Right atrium auricular region (tissue), 2 donors: ENCODE results near the gene MYO9B. TPM values are rescaled to one million over a fixed set of nuclear protein-coding genes. Genes with fewer than 3 reads are reported as not detected.

Experiments
- DNase-seq: peaks from one replicate; pipeline ENCODE4 v3.0.0-alpha.2; 2019; ENCODE audit warnings: low spot score
- H3K27ac ChIP-seq, 2 donors: fragments of 200-600 bp; sonication (generic); 1 replicate in 1 of 2; 2 replicates in 1 of 2; pipeline ENCODE4 v1.5.1; 2016 to 2019
- H3K27me3 ChIP-seq, 2 donors: fragments of 200-600 bp; sonication (generic); one replicate each; pipeline versions ENCODE4 v1.5.1 to v1.6.0; 2017 to 2019
- H3K36me3 ChIP-seq: fragments of 200-600 bp; sonication (generic); one replicate; pipeline ENCODE4 v1.5.1; 2016
- H3K4me1 ChIP-seq, 2 donors: fragments of 200-600 bp; sonication (generic); one replicate each; pipeline versions ENCODE4 v1.5.1 to v1.6.0; 2017 to 2019
- H3K4me3 ChIP-seq, 2 donors: fragments of 200-600 bp; sonication (generic); 1 replicate in 1 of 2; 2 replicates in 1 of 2; pipeline ENCODE4 v1.5.1; 2017 to 2019; ENCODE audit warnings: mild to moderate bottlenecking in 1 of 2, moderate library complexity in 1 of 2
- H3K9me3 ChIP-seq, 2 donors: fragments of 200-600 bp; sonication (generic); one replicate each; pipeline ENCODE4 v1.5.1; 2019
- CTCF ChIP-seq, 2 donors: fragments of 200-600 bp; sonication (generic); IDR thresholded peaks; one replicate each; pipeline ENCODE4 v1.5.1; 2019; ENCODE audit warnings: antibody characterized with exemption in 2 of 2
- total RNA-seq, 2 donors: library from RNA; depleted of rRNA; stranded (reverse); fragments of >200 nt; gene quantifications; one replicate each; pipeline ENCODE4 v1.1.0, GENCODE V29; 2016

MYO9B gene
- total RNA-seq, 2 donors from 2014 or later = 25.4 to 40.8 TPM

- no peak overlapping the region for H3K4me3 ChIP-seq
- peaks cover 83% of the 10 kb centered on the region for H3K36me3 ChIP-seq
- no peaks in the 10 kb centered on the region for H3K4me1 ChIP-seq
- no peak overlapping the region for H3K27ac ChIP-seq
- no peaks in the 10 kb centered on the region for H3K9me3 ChIP-seq
- no peaks in the 10 kb centered on the region for H3K27me3 ChIP-seq
- TF ChIP-seq CTCF (IDR thresholded peaks at IDR 0.05) = no peak
- DNase-seq = no peak
Observed at GRCh38 chr19:17192751-17193150, 117.2 kb downstream of the MYO9B start.

- H3K36me3 ChIP-seq = peaks cover 78% of the 10 kb centered on the region
Observed at GRCh38 chr19:17194608-17195007, 119.0 kb downstream of the MYO9B start.

GRCh38 chr19:17195106-17195505 is 119.5 kb downstream of the MYO9B start:
- Histone ChIP-seq H3K4me1 (no peaks in the 10 kb centered on the region), H3K4me3 (no peak overlapping the region), H3K9me3 (no peaks in the 10 kb centered on the region), H3K27me3 (no peaks in the 10 kb centered on the region), H3K27ac (no peak overlapping the region), H3K36me3 (peaks cover 78% of the 10 kb centered on the region)
- no peak for TF ChIP-seq CTCF (IDR thresholded peaks at IDR 0.05)
- no peak for DNase-seq

More at GRCh38 chr19:17194608-17195007, 119.0 kb downstream of the MYO9B start:
- DNase-seq = no peak
- Histone ChIP-seq H3K27me3 (no peaks in the 10 kb centered on the region), H3K27ac (no peak overlapping the region), H3K9me3 (no peaks in the 10 kb centered on the region), H3K4me3 (no peak overlapping the region), H3K4me1 (no peaks in the 10 kb centered on the region)
- no peak for TF ChIP-seq CTCF (IDR thresholded peaks at IDR 0.05)

GRCh38 chr19:17196610-17197009 is 121.0 kb downstream of the MYO9B start:
- no peaks in the 10 kb centered on the region for H3K9me3 ChIP-seq
- no peak for DNase-seq
- TF ChIP-seq CTCF (IDR thresholded peaks at IDR 0.05) = no peak
- no peaks in the 10 kb centered on the region for H3K27me3 ChIP-seq
- H3K4me1 ChIP-seq = no peaks in the 10 kb centered on the region
- no peak overlapping the region for H3K4me3 ChIP-seq
- peaks cover 78% of the 10 kb centered on the region for H3K36me3 ChIP-seq
- no peak overlapping the region for H3K27ac ChIP-seq

- Histone ChIP-seq H3K9me3 (no peaks in the 10 kb centered on the region), H3K4me3 (no peak overlapping the region), H3K36me3 (peaks cover 78% of the 10 kb centered on the region), H3K27me3 (no peaks in the 10 kb centered on the region), H3K27ac (no peak overlapping the region), H3K4me1 (no peaks in the 10 kb centered on the region)
- TF ChIP-seq CTCF (IDR thresholded peaks at IDR 0.05) = no peak
- no peak for DNase-seq
Observed at GRCh38 chr19:17197666-17198065, 122.1 kb downstream of the MYO9B start.

- no peaks in the 10 kb centered on the region for H3K4me1 ChIP-seq
- H3K36me3 ChIP-seq = peaks cover 55% of the 10 kb centered on the region
- H3K27me3 ChIP-seq = no peaks in the 10 kb centered on the region
- TF ChIP-seq CTCF (IDR thresholded peaks at IDR 0.05) = no peak
- no peak overlapping the region for H3K4me3 ChIP-seq
- no peak overlapping the region for H3K27ac ChIP-seq
- no peak for DNase-seq
- no peaks in the 10 kb centered on the region for H3K9me3 ChIP-seq
Observed at GRCh38 chr19:17200408-17201079, 125.0 kb downstream of the MYO9B start.
